ENCODE results near the gene LRRC52.

LRRC52 gene

GRCh38 chr1:165543532-165544438 lies at the start of gene LRRC52:
Gene LRRC52 (plus strand): TSS chr1:165544000. CDS start chr1:165544297, 297 bp downstream.
- TF ChIP-seq CTCF (conservative IDR thresholded peaks at IDR 0.05; ENCODE audit: low read depth, low read length), result no peak
- H3K4me3 ChIP-seq (ENCODE audit: low read depth, low read length), result no peak within 1 kb of the TSS
- no peak for DNase-seq (ENCODE audit: low read depth)

- no peak overlapping the region for H3K4me3 ChIP-seq (ENCODE audit: low read depth, low read length)
- TF ChIP-seq CTCF (conservative IDR thresholded peaks at IDR 0.05; ENCODE audit: low read depth, low read length), result no peak
- no peak for DNase-seq (ENCODE audit: low read depth)
Observed at GRCh38 chr1:165494949-165495857, 48.6 kb upstream of the LRRC52 start.

DNA sequence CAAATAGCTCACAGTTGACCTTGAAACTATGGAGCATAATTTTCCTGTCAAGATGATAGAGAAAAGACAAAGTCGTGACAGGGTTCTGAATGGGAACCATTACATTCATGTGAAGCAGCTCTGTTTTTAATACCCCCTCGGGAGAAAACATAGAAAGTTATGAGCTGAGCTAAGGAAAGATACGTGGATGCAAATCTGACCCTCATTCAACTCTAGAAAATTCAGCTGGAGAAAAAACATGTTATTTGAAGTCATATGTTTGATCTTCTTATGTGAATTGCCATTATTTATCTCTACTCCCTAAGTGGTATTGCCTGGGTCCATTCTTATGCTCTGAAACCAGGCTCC lies 48.0 kb upstream of the LRRC52 start:
- no peak for TF ChIP-seq CTCF (conservative IDR thresholded peaks at IDR 0.05; ENCODE audit: low read depth, low read length)
- DNase-seq (ENCODE audit: low read depth), result no peak
- H3K4me3 ChIP-seq (ENCODE audit: low read depth, low read length), result no peak overlapping the region

- no peak for DNase-seq (ENCODE audit: low read depth)
Observed at GRCh38 chr1:165496501-165496900, 47.3 kb upstream of the LRRC52 start.

DNA sequence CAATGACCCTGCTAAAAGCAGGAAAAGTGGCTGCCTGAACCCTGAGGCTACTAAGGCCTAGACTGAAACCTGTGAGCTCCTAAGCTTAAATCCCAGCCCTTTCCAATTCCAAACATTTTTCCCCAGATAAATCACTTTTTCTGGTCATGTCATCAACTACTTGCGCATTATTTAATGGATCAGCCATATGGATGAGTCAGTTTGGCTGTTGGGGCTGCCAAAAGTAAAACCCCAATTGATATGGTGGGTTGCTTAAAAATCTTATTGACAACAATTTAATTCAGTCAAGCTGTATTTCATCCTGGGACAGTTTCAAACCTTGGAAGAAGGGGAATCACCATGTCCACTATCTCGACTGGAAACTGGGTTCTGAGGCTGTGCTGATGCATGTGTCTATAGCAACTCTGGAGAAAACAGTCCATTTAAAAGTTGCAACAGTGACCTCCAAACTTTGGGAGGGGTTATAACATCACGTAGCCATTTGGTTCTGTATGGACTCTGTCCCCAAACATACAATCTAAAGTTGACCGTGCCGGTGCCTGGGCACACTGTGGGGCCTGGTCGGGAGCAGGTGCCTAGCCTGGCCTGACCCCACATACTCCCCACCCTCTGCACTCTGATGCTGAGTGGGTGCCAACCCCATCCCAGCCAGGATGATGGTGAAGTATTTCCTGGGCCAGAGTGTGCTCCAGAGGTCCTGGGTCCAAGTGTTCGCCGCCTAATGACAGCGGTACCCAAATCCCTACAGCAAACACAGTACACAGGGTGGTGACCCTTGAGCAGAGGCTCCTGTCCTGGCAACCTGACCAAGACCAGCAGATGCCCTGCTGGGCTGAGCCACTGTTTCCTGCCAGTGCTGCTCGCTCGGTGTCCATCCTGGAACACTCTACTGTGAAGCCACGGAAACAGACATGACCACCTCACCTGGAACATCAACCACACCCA lies 46.5 kb upstream of the LRRC52 start:
- no peak overlapping the region for H3K4me3 ChIP-seq (ENCODE audit: low read depth, low read length)
- DNase-seq (ENCODE audit: low read depth), result no peak
- no peak for TF ChIP-seq CTCF (conservative IDR thresholded peaks at IDR 0.05; ENCODE audit: low read depth, low read length)

More at GRCh38 chr1:165496501-165496900, 47.3 kb upstream of the LRRC52 start:
- H3K4me3 ChIP-seq (ENCODE audit: low read depth, low read length), result no peak overlapping the region
- no peak for TF ChIP-seq CTCF (conservative IDR thresholded peaks at IDR 0.05; ENCODE audit: low read depth, low read length)

DNA sequence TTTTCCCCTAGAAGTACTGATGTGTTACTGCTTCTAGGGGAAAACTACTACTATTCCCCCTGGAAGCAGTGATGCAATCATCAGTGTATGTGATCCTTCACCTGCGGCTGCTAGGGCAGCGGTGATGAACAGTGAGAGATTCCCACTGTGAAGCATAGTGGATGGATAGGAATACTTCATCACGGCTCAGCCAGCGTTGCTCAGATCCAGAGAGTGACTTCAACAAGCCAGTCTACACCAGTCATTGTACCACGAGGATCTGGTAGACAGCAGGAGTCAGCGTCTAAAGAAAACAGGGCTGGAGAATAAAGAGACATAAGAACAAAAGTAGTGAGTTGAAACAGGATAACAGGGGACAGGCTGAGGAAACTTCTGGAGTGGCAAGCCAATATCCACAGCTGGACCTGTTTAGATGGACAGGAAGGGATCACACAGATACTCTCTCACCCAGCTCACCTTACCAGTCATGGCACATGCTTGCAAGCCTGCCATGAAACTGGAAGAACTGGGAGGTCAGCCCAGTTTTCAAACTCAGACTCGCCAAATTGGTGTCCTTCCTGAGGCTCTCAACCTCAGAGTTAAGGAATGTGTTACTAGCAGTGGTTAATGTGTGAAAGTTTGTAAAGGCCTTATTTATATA lies 42.4 kb upstream of the LRRC52 start:
- H3K4me3 ChIP-seq (ENCODE audit: low read depth, low read length), result no peak overlapping the region
- DNase-seq (ENCODE audit: low read depth), result no peak
- no peak for TF ChIP-seq CTCF (conservative IDR thresholded peaks at IDR 0.05; ENCODE audit: low read depth, low read length)
